HG02970 (cell line): ENCODE results near the gene MRGPRX1.
"Not testable (repeated sequence)": the region's sequence is repeated elsewhere in the genome, so short reads cannot be mapped to it uniquely, and the experiment has no call there.

ENCODE experiments used
- ATAC-seq: cut with Tn5 transposase; IDR thresholded peaks from one replicate; pipeline ENCODE4 v1.9.1; 2021; ENCODE audit warnings: mild to moderate bottlenecking, moderate library complexity, moderate number of reproducible peaks; ENCODE audit not compliant: unreplicated experiment, low FRiP score

Gene MRGPRX1

DNA sequence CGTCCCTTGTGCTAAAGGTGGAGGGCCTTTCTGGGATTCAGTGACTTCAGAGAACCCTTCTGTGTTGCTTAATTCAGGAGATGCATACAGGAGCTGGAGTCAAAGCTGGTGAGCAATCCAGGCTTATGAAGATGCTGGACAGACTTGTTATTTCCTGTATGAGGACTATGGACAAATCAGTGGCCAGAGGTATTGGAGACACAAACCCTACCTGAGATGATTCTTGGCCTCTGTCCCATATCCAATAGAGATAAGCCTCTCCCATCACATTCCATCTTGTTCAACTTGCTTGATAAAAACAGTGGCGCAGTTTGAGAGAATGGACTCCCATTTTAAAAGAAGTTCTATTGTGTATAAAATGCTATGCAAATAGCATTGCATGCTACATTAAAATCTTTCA is at the start of gene MRGPRX1:
Gene MRGPRX1, minus strand, starts transcription at position 101 of the 400 bp plus-strand sequence. CDS start 4,630 bp downstream, outside the sequence.
- no peak for ATAC-seq

DNA sequence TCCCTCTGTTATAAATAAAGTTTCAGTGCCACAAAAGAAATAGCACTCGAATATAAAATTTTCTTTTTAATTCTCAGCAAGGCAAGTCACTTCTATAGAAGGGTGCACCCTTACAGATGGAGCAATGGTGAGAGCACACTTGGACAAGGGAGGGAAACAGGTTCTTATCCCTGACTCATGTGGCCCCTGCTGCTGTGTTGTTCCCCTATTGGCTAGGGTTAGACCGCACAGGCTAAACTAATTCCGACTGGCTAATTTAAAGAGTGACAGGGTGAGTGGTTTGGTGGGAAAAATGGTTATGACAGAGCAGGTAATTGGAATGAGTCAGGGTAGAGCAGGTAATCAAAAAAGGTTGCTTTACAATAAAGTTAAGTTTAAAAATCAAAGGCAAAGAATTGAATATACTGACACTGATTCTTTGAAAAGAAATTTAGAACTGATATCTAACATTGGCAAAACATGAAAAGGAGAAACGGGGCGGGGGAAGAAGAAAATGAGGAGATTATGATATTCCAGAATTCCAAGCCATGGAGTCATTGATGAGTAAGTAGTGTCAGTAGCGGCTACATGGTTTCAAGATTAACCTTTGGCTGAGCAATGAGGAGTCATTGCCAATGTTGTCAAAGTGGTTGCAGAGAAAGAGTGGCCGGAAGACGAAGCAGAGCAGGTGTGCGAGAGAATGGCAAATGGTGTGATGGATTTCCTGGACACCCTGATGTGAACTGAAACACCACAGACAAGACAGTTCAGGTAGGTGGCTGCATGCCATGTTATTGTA is 48.4 kb upstream of the MRGPRX1 start:
- ATAC-seq, result no peak

DNA sequence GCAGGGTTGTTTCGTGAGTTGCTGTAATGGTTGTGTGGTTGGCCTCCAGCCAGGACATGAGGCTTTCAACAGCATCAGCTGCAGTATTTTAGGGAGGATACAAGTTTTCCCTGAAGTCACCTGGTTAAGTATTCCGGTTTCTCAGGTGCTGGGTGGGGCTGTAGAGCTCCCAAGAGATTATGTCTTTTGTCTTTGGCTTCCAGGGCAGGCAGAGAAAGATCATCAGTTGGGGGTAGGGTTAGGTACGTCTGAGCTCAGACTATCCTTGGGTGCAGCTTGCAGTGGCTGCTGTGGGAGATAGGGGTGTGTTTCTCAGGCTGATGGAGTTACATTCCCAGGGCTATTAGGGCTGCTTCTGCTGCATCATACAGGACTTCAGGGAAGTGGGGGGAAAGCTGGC is 47.5 kb upstream of the MRGPRX1 start:
- no peak for ATAC-seq

DNA sequence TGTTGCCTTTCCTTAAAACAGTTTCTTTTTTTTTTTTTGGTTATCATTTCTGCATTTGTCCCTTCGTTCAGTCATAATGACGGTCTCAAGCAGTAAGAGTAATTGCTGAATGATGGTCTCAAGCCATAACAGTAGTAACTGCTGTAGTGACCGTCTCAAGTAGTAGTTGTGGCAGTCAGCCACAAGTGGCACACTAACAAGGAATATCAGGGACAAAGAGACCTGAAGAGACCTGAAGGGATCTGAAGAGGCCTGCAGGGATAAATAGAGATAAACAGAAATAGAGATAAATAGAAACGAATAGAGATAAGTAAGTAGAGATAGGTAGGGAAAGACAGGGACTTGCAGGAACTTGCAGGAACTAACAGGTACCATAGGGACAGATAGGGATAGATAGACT is 42.7 kb upstream of the MRGPRX1 start:
- no peak for ATAC-seq

DNA sequence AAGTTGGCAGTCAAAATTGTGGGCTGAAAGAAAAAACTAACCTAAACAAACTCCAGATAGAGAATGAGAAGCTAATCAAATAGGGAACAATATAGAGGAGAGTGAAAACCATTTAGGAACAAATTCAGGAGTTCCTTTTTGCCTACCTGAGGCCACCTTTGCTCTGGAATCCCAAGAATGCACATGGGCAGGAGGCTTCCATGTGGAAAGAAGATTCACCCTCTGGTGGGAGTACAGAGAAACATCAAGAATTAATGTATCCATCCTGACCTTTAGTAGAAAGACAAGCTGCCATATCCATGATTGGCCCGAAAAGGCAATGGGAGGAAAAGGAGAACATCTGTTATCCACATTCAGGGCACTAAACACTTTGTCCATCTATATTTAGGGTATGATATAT is 35.0 kb upstream of the MRGPRX1 start:
- ATAC-seq, result no peak

DNA sequence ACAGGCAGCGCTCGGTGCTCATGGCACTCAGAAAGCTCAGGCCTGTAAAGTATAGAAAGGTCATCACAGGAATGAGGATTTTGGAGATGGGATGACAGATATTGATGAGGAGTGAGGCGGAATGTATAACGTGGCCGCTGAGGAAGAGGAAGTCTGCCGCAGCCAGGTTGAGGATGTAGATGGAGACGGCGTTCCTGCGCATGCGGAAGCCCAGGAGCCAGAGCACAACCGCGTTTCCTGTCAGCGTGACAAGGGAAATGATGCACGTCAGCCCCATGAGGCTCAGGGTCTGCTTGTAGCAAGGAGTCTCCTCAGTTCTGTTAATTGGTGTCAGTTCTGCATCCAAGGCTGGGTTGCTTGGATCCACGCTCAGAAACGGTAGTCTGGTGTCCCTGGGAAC is 33.1 kb upstream of the MRGPRX1 start:
- no peak for ATAC-seq

DNA sequence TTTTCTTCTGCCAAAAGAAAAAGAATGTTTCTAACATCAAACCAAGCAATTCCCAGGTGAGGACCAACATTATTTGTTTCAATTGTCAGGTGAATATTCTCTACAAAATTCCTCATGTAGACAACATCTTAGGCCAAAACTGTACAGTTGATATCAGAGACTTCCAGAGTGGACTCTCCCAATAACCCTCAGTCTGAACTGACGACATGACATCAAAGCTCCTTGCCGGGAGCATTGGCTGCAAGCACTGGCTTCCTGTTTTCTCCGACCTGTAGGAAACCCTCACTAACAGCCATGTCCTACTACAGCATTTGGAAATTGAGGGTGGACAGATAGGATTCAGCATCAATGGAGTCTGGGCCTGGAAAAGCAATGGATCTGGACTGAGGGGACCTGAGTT is 30.5 kb upstream of the MRGPRX1 start:
- ATAC-seq, result no peak

DNA sequence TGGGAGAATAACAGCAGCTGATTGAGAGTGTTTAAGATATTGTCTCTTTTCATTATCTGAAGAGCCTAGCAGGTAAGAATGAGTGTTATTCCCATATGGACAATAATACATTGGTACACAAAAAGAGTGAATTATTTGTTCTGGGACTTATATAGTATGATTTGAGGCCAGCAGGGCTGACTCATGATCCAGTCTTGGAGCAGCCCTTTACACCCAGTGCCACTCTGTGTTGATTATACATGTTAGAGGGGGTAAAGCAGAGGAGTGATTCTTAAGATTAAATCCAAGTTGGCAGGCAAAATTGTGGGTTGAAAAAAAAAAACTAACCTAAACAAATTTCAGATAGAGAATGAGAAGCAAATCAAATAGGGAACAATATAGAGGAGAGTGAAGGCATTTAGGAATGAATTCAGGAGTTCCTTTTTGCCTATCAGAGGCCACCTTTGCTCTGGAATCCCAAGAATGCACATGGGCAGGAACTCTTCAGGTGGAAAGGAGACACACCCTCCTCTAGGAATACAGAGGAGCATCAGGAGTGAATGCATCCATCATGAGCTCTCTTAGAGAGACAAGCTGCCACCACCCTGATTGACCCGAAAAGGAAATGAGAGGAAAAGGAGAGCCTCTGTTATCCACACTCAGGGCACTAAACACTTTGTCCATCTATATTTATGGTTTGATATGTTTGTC is 19.2 kb upstream of the MRGPRX1 start:
- ATAC-seq, result no peak

DNA sequence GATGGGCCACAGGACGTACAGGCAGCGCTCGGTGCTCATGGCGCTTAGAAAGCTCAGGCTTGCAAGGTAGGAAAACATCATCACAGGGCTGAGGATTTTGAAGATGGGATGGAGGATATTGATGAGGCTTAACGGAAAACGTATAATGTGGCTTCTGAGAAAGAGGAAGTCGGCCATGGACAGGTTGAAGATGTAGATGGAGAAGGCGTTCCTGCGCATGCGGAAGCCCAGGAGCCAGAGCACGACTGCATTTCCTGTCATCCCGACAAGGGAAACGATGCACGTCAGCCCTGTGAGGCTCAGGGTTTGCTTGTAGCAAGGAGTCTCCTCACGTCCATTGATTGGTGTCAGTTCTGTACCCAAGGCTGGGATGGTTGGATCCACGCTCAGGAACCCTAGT is 17.4 kb upstream of the MRGPRX1 start:
- ATAC-seq, result no peak

DNA sequence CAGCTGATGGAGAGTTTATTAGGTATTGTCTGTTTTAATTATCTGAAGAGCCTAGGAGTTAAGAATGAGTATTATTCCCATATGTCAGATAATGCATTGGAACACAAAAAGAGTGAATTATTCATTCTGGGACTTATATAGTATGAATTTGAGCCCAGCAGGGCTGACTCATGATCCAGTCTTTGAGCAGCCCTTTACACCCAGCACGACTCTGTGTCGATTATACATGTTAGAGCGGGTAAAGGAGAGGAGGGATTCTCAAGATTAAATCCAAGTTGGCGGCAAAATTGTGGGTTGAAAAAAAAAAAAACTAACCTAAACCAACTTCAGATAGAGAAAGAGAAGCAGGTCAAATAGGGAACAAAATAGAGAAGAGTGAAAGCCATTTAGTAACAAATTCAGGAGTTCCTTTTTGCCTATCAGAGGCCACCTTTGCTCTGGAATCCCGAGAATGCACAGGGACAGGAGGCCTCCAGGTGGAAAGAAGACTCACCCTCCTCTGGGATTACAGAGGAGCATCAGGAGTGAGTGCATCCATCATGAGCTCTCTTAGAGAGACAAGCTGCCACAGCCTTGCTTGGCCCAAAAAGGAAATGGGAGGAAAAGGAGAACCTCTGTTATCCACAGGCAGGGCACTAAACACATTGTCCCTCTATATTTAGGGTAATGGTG is 3.1 kb downstream of the MRGPRX1 start:
- no peak for ATAC-seq

DNA sequence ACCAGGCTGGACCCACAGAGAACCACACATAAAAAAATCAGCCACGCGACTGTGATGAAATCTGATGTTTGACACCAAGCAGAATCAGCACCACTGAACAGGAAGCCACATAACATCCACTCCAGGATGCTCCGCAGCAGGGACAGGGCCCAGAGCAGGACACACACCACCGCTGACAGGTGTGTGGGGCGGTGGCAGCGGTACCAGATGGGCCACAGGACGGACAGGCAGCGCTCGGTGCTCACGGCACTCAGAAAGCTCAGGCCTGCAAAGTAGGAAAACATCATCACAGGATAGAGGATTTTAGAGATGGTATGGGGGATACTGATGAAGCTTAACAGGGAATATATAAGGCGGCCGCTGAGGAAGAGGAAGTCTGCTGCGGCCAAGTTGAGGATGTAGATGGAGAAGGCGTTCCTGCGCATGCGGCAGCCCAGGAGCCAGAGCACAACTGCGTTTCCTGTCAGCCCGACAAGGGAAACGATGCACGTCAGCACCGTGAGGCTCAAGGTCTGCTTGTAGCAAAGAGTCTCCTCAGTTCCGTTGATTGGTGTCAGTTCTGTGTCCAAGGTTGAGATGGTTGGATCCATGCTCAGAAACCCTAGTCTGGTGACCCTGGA is 4.9 kb downstream of the MRGPRX1 start:
- ATAC-seq, result no peak

DNA sequence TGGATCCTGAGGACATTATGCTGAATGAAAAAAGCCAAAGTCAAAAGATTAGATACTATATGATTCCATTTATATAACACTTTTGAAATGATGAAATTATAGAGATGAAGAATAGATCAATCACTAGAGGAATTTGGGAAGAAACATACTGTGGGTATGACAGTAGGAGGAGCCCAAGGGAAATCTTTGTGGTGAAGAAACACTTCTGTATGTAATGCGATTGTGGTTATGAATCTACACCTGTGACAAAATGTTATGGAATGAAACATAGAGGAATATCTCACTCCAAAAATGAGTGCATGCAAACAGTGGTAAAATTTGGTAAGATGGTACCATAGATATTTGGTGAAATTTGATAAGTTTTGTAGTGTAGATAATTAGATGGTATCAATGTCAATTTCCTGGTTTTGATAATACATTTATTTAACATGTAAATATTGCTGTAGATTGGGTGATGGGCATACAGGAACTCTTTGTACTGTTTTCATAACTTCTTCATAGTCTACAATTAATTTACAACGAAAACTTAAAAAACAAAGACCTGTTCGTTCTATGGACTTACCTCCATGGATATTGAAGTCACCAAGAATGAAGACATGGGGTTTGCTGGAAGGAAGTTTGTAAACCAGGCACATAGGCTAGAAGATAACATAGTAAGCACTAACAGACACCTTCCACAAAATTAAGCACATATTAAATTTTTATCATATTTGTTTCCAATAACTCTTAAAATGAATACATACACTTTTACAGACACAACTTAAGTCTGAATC is 11.5 kb downstream of the MRGPRX1 start:
- no peak for ATAC-seq

DNA sequence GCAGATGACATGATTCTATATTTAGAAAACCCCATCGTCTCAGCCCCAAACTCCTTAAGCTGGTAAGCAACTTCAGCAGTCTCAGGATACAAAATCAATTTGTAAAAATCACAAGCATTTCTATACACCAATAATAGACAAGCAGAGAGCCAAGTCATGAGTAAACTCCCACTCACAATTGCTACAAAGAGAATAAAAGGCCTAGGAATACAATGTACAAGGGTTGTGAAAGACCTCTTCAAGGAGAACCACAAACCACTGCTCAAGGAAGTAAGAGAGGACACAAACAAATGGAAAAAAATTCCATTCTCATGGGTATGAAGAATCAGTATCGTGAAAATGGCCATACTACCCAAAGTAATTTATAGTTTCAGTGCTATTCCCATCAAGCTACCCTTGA is 13.8 kb downstream of the MRGPRX1 start:
- not testable (repeated sequence) for ATAC-seq

DNA sequence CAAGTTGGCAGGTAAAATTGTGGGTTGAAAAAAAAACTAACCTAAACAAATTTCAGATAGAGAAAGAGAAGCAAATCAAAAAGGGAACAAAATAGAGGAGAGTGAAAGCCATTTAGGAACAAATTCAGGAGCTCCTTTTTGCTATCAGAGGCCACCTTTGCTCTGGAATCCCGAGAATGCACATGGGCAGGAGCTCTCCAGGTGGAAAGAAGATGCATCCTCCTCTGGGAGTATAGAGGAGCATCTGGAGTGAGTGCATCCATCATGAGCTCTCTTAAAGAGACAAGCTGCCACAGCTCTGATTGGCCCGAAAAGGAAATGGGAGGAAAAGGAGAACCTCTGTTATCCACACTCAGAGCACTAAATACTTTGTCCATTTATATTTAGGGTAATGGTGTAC is 26.3 kb downstream of the MRGPRX1 start:
- ATAC-seq, result no peak

DNA sequence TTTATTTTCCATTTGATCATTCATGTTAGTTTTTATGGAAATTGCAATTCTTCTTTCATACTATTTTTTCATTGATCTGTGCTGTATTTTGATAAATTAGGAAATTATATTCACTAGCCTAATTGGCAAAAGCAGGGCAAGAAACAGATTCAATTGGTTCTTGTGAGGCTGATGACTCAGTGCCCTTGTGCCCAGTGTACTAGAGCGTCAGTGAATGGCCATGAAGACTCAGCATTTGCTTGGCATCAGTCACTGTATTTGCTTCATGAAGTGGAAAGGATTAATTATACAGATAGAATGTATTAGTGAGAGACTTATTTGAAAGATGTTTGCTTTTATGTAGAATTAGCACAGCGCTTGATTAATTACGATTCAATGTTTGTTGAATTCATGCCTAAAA is 31.8 kb downstream of the MRGPRX1 start:
- no peak for ATAC-seq

DNA sequence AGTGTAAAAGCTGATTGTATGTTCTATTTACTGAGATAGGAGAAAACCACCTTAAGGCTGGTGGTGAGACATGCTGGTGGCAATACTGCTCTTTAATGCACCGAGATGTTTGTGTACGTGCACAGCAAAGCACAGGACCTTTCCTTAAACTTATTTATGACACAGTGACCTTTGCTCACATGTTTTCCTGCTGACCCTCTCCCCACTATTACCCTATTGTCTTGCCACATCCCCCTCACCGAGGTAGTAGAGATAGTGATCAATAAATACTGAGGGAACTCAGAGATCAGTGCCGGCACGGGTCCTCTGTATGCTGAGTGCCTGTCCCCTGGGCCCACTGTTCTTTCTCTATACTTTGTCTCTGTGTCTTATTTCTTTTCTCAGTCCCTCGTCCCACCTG is 38.6 kb downstream of the MRGPRX1 start:
- ATAC-seq, result not testable (repeated sequence)

DNA sequence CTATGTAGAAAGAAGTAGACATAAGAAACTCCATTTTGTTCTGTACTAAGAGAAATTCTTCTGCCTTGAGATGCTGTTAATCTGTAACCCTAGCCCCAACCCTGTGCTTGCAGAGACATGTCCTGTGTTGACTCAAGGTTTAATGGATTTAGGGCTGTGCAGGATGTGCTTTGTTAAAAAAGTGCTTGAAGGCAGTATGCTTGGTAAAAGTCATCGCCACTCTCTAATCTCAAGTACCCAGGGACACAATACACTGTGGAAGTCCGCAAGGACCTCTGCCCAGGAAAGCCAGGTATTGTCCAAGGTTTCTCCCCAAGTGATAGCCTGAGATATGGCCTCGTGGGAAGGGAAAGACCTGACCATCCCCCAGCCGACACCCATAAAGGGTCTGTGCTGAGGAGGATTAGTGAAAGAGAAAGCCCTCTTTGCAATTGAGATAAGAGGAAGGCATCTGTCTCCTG is 39.0 kb downstream of the MRGPRX1 start:
- not testable (repeated sequence) for ATAC-seq

DNA sequence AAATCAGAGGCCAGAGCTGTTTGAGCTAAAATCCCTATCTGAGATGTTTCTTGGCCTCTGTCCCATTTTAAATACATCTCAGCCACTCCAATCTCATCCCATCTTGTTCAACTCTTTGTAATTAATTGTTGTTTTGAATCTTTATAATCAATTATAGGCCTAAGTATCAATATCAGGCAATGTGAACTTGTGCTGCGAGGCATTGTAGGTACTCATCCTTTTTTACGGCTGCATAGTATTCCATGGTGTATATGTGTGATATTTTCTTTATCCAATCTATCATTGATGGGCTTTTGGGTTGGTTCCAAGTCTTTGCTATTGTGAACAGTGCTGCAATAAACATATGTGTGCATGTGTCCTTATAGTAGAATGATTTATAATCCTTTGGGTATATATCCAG is 47.5 kb downstream of the MRGPRX1 start:
- ATAC-seq, result not testable (repeated sequence)

DNA sequence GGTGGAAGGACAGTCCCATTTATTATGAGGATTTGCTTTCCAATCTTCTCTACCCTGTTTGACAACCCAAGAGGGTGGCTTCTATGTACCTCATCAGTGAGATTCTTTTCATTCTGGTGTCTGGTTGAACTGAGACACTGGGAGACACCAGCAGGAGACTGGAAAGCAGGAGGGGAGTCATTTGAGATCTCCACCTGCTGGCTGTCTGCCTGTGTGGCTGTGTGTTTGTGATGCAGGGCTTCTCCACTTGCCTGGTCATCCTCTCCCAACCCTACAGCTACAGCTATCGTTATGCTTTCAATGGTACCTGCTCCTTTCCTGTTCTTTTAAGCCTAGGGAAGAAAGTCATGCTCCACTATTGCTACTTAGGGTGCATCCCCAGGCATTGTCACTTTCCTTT is 48.6 kb downstream of the MRGPRX1 start:
- no peak for ATAC-seq
